ENCODE data around the gene CHID1.
A peak's percentile ranks its signal among the peaks of the same experiment; 100 is the strongest.

The CHID1 gene

DNA sequence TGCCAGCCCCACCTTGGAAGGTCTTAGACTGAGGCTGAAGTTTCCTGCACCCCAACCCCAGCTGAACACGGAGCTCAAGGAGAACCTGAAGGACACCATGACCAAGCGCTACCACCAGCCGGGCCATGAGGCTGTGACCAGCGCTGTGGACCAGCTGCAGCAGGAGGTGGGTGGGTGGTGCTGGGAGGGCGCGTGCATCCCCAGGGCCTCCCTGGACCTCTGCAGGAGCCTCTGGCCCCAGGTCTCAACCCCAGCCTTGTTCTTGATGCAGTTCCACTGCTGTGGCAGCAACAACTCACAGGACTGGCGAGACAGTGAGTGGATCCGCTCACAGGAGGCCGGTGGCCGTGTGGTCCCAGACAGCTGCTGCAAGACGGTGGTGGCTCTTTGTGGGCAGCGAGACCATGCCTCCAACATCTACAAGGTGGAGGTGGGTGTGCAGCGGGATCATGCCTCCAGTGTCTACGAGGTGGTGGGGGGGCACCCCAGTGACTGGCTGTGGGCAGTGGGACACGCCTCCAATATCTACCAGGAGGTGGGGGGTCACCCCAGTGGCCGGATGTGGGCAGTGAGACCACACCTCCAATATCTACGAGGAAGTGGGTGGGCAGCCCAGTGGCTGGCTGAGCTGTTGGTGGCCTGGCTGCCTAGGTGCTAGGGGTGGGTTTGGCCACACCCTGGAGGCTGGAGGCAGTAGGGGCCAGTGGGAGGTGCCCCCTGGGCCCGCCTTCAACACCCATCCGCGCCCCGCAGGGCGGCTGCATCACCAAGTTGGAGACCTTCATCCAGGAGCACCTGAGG is 73.2 kb downstream of the CHID1 start:
- ATAC-seq, result no peak

GRCh38 chr11:836700-837099 is 73.9 kb downstream of the CHID1 start:
- H3K4me3 Mint-ChIP-seq, result no peak overlapping the region
- no peak for DNase-seq (ENCODE audit: low spot score in 2 of 2)
- H3K9me3 Mint-ChIP-seq, result no peaks in the 10 kb centered on the region
- peaks cover 41% of the 10 kb centered on the region for H3K36me3 Mint-ChIP-seq
- peaks cover 32% of the 10 kb centered on the region for H3K4me1 Mint-ChIP-seq
- H3K27ac Mint-ChIP-seq, result no peak overlapping the region
- ATAC-seq, result no peak

More for the DNA sequence above, 73.2 kb downstream of the CHID1 start:
- peaks cover 41% of the 10 kb centered on the region for H3K36me3 Mint-ChIP-seq
- H3K9me3 Mint-ChIP-seq, result no peaks in the 10 kb centered on the region
- DNase-seq (ENCODE audit: low spot score in 2 of 2), result no peak
- no peak overlapping the region for H3K4me3 Mint-ChIP-seq
- no peak overlapping the region for H3K27ac Mint-ChIP-seq
- H3K4me1 Mint-ChIP-seq, result peaks cover 32% of the 10 kb centered on the region

GRCh38 chr11:836274-836673 is 74.3 kb downstream of the CHID1 start:
- H3K9me3 Mint-ChIP-seq, result no peaks in the 10 kb centered on the region
- DNase-seq (ENCODE audit: low spot score in 2 of 2) (no peak), ATAC-seq (no peak)
- H3K27ac Mint-ChIP-seq, result no peak overlapping the region
- peaks cover 30% of the 10 kb centered on the region for H3K4me1 Mint-ChIP-seq
- H3K4me3 Mint-ChIP-seq, result no peak overlapping the region
- peaks cover 38% of the 10 kb centered on the region for H3K36me3 Mint-ChIP-seq

DNA sequence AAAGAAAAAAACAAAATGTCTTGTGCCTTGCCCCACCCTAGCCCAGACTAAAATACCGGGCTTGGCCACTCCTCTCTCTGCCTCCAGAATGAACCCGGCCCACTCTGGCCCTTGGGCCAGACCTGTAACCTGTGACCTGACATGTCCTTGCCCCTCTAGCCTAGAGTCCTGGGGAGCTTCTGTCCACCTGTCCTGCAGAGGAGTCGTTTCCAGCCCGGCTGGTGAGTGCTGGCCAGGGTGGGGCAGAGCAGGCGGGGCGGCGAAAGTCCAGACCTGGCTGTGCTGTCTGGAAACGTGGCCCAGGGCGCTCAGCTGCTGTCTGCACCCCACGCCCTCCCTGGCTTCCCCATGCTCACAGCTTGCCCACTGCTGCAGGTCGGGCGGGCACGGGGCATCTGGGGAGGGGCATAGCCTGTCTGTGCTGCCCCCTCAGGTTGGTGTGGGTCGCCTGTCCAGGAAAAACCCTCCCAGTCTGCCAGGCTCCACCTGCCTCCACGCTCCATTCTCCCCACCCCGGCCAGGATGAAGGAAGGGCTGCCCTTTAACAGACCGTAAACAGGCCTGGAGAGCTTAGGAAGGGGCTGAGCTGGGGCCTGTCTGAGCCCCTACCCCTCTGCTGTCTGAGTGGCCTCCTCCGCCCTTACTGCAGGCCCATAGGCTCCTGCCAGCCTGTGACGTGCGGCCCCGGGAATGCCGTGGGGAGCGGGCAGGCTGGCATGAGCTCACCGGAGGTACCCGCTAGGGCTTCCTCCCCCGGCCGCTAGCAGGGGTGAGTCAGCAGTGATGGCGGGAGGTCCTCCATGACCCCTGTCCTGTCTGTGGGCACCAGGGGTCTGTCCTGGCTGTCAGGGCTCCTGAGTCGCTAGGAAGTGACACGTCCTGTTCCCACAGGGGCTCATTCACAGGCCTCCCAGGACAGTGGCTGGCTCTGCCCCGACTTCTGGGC is 76.0 kb downstream of the CHID1 start:
- peaks cover 23% of the 10 kb centered on the region for H3K36me3 Mint-ChIP-seq
- H3K4me3 Mint-ChIP-seq, result peak overlapping the region; percentile 64
- H3K9me3 Mint-ChIP-seq, result no peaks in the 10 kb centered on the region
- peaks cover 19% of the 10 kb centered on the region for H3K4me1 Mint-ChIP-seq
- DNase-seq (ENCODE audit: low spot score in 2 of 2), result no peak
- no peak for ATAC-seq
- H3K27ac Mint-ChIP-seq, result no peak overlapping the region

DNA sequence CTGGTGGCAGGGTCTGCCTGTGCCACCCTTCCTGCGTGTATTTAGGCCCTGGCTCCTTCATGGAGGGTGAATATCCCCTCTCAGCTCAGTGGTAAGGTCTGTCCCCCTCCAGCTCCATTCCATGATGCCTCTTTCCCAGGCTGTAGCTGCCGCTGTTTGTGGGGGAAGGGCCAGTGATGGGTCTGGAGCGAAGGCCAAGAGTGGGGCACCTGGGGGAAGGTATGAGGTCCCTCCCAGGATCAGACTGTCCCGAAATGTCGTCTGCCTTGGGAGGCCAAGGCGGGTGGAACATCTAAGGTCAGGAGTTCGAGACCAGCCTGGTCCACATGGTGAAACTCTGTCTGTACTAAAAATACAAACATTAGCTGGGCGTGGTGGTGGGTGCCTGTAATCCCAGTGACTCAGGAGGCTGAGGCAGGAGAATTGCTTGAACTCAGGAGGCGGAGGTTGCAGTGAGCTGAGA is 76.7 kb downstream of the CHID1 start:
- peak overlapping the region; percentile 37 for H3K27ac Mint-ChIP-seq
- peak overlapping the region; percentile 64 for H3K4me3 Mint-ChIP-seq
- no peak for DNase-seq (ENCODE audit: low spot score in 2 of 2)
- H3K36me3 Mint-ChIP-seq, result peaks cover 16% of the 10 kb centered on the region
- H3K4me1 Mint-ChIP-seq, result peaks cover 18% of the 10 kb centered on the region
- no peaks in the 10 kb centered on the region for H3K9me3 Mint-ChIP-seq
- ATAC-seq, result no peak

- ATAC-seq (peak; percentile 51), DNase-seq (ENCODE audit: low spot score in 2 of 2) (peak in 1 of 2 donors; percentile 78)
- peak overlapping the region; percentile 64 for H3K4me3 Mint-ChIP-seq
- H3K36me3 Mint-ChIP-seq, result peaks cover 11% of the 10 kb centered on the region
- peaks cover 14% of the 10 kb centered on the region for H3K4me1 Mint-ChIP-seq
- no peaks in the 10 kb centered on the region for H3K9me3 Mint-ChIP-seq
- H3K27ac Mint-ChIP-seq, result peak overlapping the region; percentile 37
These were observed 77.4 kb downstream of the CHID1 start for GRCh38 chr11:833114-833791.

- Mint-ChIP-seq H3K4me3 (peak within 1 kb of the TSS; percentile 70), H3K4me1 (peaks cover 19% of the 10 kb centered on the region), H3K36me3 (peaks cover 9% of the 10 kb centered on the region), H3K27ac (peak within 1 kb of the TSS; percentile 37), H3K9me3 (no peaks in the 10 kb centered on the region)
- ATAC-seq, result peak; percentile 64
- DNase-seq (ENCODE audit: low spot score in 2 of 2), result no peak
These were observed 78.0 kb downstream of the CHID1 start, which contains the start of gene CD151 for GRCh38 chr11:832529-833113. Gene CD151, plus strand, starts transcription at chr11:832952. Its CDS starts 3,118 bp downstream, at chr11:836070.

DNA sequence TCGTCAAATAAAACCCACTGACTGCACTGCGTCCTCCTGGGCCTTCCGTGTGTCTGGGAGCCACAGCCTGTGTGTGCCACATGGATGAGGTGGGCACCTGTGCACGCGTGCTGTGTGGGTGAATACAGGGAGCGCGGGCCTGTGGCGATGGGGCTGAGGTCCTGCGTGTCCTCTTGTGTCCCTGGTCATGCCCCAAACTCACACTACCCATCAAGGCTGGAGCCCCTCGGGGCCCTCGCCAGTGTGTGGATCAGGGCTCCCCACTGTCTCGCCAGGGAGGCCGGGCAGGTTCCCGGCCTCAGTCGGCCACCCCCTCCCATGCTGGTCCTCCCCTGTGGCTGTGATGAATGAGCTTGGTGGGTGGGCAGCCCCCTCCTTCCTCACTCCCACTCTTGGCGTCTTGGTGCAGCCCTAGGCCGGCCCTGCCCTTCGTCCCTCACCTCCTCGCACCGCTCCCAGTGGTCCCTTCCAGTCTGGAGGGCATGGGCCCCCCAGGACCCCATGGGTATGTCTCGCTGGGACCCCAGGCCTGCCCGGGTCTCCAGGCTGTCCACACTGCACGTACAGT is 78.6 kb downstream of the CHID1 start:
- Mint-ChIP-seq H3K4me3 (peak overlapping the region; percentile 70), H3K27ac (no peak overlapping the region), H3K9me3 (no peaks in the 10 kb centered on the region), H3K4me1 (peaks cover 22% of the 10 kb centered on the region), H3K36me3 (peaks cover 4% of the 10 kb centered on the region)
- DNase-seq (ENCODE audit: low spot score in 2 of 2) (no peak), ATAC-seq (no peak)

DNA sequence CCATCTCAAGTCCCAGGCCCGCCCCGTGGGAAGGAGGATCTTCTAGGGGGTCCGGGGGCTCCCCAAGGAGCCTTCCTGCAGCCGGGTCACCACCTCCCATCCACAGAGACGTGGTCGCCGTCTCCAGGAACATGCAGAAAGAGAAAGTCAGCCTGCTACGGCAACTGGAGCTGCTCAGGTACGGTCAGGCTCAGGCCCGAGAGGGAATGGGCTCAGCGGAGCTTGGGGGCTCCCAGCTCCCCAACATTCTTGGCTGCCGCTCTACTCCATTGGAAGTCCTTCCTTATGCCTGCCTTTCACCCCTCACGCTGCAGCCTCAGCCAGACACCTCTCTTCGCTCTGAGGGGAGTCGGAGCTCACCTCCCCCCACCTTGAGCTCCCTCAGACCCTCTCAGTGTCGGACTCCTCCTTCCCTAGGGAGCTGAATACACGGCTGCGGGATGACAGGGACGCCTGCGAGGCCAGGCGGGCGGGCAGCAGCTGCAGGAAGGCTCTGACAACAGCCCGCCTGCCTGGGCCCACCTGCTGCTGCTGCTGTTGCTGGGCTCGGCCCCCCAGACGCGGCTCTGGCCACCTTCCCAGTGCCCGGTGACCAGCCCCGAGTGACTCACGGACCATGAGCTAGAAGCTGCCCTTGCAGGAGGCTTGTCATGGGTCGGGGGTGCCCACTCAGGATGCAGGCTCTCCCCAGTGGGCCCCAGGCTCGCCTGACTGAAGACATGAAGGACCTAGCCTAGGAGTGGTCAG is 79.3 kb downstream of the CHID1 start:
- DNase-seq (ENCODE audit: low spot score in 2 of 2), result no peak
- peaks cover 22% of the 10 kb centered on the region for H3K4me1 Mint-ChIP-seq

GRCh38 chr11:830295-831117 is 80.1 kb downstream of the CHID1 start:
- H3K4me1 Mint-ChIP-seq, result peaks cover 22% of the 10 kb centered on the region
- peaks cover 5% of the 10 kb centered on the region for H3K36me3 Mint-ChIP-seq
- ATAC-seq, result peak; percentile 74
- DNase-seq (ENCODE audit: low spot score in 2 of 2), result peak; percentile 58 to 86
- peak overlapping the region; percentile 70 for H3K4me3 Mint-ChIP-seq
- no peak overlapping the region for H3K27ac Mint-ChIP-seq
- H3K9me3 Mint-ChIP-seq, result no peaks in the 10 kb centered on the region

More for the DNA sequence above, 79.3 kb downstream of the CHID1 start:
- Mint-ChIP-seq H3K4me3 (peak overlapping the region; percentile 70), H3K9me3 (no peaks in the 10 kb centered on the region), H3K36me3 (peaks cover 4% of the 10 kb centered on the region), H3K27ac (no peak overlapping the region)
- ATAC-seq, result no peak

- peak overlapping the region; percentile 70 for H3K4me3 Mint-ChIP-seq
- H3K27ac Mint-ChIP-seq, result no peak overlapping the region
- peaks cover 26% of the 10 kb centered on the region for H3K4me1 Mint-ChIP-seq
- no peak for DNase-seq (ENCODE audit: low spot score in 2 of 2)
- peaks cover 8% of the 10 kb centered on the region for H3K36me3 Mint-ChIP-seq
- peak; percentile 2 for ATAC-seq
- H3K9me3 Mint-ChIP-seq, result no peaks in the 10 kb centered on the region
These were observed 80.7 kb downstream of the CHID1 start for GRCh38 chr11:829847-830294.

- no peak for ATAC-seq
- H3K36me3 Mint-ChIP-seq, result peaks cover 13% of the 10 kb centered on the region
These were observed 81.3 kb downstream of the CHID1 start for GRCh38 chr11:829176-829846.

More at GRCh38 chr11:829176-829846, 81.3 kb downstream of the CHID1 start:
- DNase-seq (ENCODE audit: low spot score in 2 of 2), result no peak
- Mint-ChIP-seq H3K4me1 (peaks cover 22% of the 10 kb centered on the region), H3K27ac (no peak overlapping the region), H3K4me3 (peak overlapping the region; percentile 70), H3K9me3 (no peaks in the 10 kb centered on the region)

All from stimulated activated effector memory CD8-positive, alpha-beta T cell treated with anti-CD3 and anti-CD28 coated beads, Interleukin-12 subunit alpha, Interleukin-12 subunit beta, amount 100 ng/mL, for 72 hours (primary cell).